Panc1 (cell line): ENCODE measurements around the gene UBE2Q2. TPM values are rescaled to one million over a fixed set of nuclear protein-coding genes. Genes with fewer than 3 reads are reported as not detected.

ENCODE experiments used
- ATAC-seq: fragments of 200-7000 bp; cut with Tn5 transposase; 2 replicates; pipeline ENCODE4 v1.9.1; 2020; ENCODE audit warnings: mild to moderate bottlenecking, moderate library complexity
- BruUV-seq: library from RNA; stranded (reverse); fragments of 400-500 nt; replicated peaks from 2 replicates; lab custom pipeline; 2021; lab: Mats Ljungman, UMichigan
- CTCF ChIA-PET: fragments of 300-600 bp; sonication (Branson Sonifier 250); formaldehyde crosslinking; loops from one replicate; lab custom pipeline; 2022; ENCODE audit warnings: antibody characterized with exemption; lab: Charles Lee
- POLR2A ChIA-PET: fragments of 300-600 bp; sonication (Branson Sonifier 250); formaldehyde crosslinking; loops from one replicate; lab custom pipeline; 2022; ENCODE audit warnings: antibody characterized with exemption; lab: Charles Lee
- DNase-seq: peaks from one replicate; pipeline ENCODE4 v3.0.0-alpha.2; 2010; ENCODE audit warnings: low read depth, low spot score
- H3K27ac ChIP-seq: 2 replicates; pipeline ENCODE4 v1.5.1; 2011; ENCODE audit warnings: mild to moderate bottlenecking, low read length, inconsistent platforms
- H3K27me3 ChIP-seq: fragments of 200-500 bp; sonication (Bioruptor generic); 2 replicates; pipeline ENCODE4 v1.6.0; 2014; ENCODE audit warnings: low read length, inconsistent platforms; ENCODE audit not compliant: control insufficient read depth, insufficient read depth
- H3K36me3 ChIP-seq: fragments of 200-500 bp; sonication (Bioruptor generic); 2 replicates; pipeline ENCODE4 v1.5.1; 2014; ENCODE audit warnings: inconsistent platforms, mild to moderate bottlenecking, low read length, moderate library complexity; ENCODE audit not compliant: control insufficient read depth, insufficient read depth
- H3K4me1 ChIP-seq: 2 replicates; pipeline ENCODE4 v1.5.1; 2011; ENCODE audit warnings: inconsistent platforms, mild to moderate bottlenecking, low read length, moderate library complexity; ENCODE audit not compliant: control insufficient read depth, insufficient read depth
- H3K4me3 ChIP-seq, 2 experiments: 2 replicates each; pipeline ENCODE4 v1.5.1; 2011 to 2012; ENCODE audit warnings: low read depth in 2 of 2, low read length in 2 of 2, mild to moderate bottlenecking in 2 of 2, inconsistent platforms in 1 of 2, moderate library complexity in 1 of 2
- H3K9me3 ChIP-seq: fragments of 200-500 bp; sonication (Bioruptor generic); 2 replicates; pipeline ENCODE4 v1.5.1; 2014; ENCODE audit warnings: low read depth, mild to moderate bottlenecking, inconsistent platforms, low read length, moderate library complexity; ENCODE audit not compliant: control insufficient read depth, insufficient read depth
- POLR2AphosphoS5 ChIP-seq: IDR thresholded peaks from 2 replicates; pipeline ENCODE4 v1.6.1; 2012; ENCODE audit warnings: mild to moderate bottlenecking, low read depth, low read length, moderate library complexity
- SIN3A ChIP-seq: IDR thresholded peaks from 2 replicates; pipeline ENCODE4 v1.6.1; 2012; ENCODE audit warnings: low read depth, mild to moderate bottlenecking, low read length, moderate library complexity, borderline replicate concordance; ENCODE audit not compliant: insufficient read depth
- TCF7L2 ChIP-seq: IDR thresholded peaks from 2 replicates; pipeline ENCODE4 v1.6.1; 2011; ENCODE audit warnings: mild to moderate bottlenecking, low read depth, low read length, inconsistent platforms
- in situ Hi-C: cut with HindIII; loops from 2 replicates; pipeline ENCODE4 v1.10.0; 2016; ENCODE audit warnings: low sequenced_read_pairs, low pct_unique_long_range_greater_than_20kb
- intact Hi-C: fragments of 100-400 bp; cut with micrococcal nuclease; formaldehyde crosslinking; loops from one replicate; pipeline ENCODE4 v1.10.0; 2022; ENCODE audit not compliant: unreplicated experiment
- total RNA-seq: library from RNA; stranded (reverse); gene quantifications from one replicate; pipeline ENCODE4 v1.2.1, GENCODE V29; 2021; ENCODE audit not compliant: unreplicated experiment
- TF ChIP-seq, protein P1 (sequence below): fragments of 450-650 bp; IDR thresholded peaks from 2 replicates; pipeline ENCODE4 v1.5.1; 2017; ENCODE audit warnings: mild to moderate bottlenecking
- TF ChIP-seq, protein P2 (sequence below), 2 experiments: IDR thresholded peaks; 2 replicates each; pipeline ENCODE4 v1.6.1; 2011 to 2012; ENCODE audit warnings: low read depth in 2 of 2, control low read depth in 1 of 2, low read length in 1 of 2, mild to moderate bottlenecking in 1 of 2, moderate library complexity in 1 of 2; ENCODE audit not compliant: insufficient read depth in 1 of 2

The UBE2Q2 gene
- total RNA-seq, 1 experiment from 2014 or later = 39.2 TPM

DNA sequence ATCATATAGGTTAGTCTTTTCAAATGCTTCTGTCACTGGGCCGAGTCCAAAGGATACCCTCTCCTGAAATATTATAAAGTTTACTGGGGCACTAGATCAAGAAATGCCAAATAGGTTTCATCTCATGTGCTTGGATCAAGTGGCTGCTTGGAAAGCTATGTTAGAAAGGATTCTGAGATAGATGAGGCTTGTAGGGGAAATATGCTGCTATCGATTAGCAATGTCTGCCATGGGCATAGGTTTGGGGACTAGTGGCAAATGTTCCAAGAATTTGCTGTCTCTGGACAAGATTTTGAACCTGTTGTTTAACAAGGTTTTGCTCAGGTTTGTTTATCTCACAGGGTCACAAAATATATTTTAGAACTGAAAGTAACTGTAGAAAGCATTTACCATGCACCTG, 23.0 kb upstream of the UBE2Q2 start:
- Histone ChIP-seq H3K27me3 (no peaks in the 10 kb centered on the region), H3K9me3 (no peaks in the 10 kb centered on the region), H3K27ac (no peak overlapping the region), H3K4me3 (no peak overlapping the region), H3K36me3 (no peaks in the 10 kb centered on the region), H3K4me1 (no peaks in the 10 kb centered on the region)
- DNase-seq (no peak), ATAC-seq (no peak)
- BruUV-seq = no TSS peak
- POLR2A ChIA-PET = no interaction called here
- intact Hi-C loops (no loop called here), in situ Hi-C loops (no loop called here)
- no peak for TF ChIP-seq SIN3A
- TF ChIP-seq, protein P1, sequence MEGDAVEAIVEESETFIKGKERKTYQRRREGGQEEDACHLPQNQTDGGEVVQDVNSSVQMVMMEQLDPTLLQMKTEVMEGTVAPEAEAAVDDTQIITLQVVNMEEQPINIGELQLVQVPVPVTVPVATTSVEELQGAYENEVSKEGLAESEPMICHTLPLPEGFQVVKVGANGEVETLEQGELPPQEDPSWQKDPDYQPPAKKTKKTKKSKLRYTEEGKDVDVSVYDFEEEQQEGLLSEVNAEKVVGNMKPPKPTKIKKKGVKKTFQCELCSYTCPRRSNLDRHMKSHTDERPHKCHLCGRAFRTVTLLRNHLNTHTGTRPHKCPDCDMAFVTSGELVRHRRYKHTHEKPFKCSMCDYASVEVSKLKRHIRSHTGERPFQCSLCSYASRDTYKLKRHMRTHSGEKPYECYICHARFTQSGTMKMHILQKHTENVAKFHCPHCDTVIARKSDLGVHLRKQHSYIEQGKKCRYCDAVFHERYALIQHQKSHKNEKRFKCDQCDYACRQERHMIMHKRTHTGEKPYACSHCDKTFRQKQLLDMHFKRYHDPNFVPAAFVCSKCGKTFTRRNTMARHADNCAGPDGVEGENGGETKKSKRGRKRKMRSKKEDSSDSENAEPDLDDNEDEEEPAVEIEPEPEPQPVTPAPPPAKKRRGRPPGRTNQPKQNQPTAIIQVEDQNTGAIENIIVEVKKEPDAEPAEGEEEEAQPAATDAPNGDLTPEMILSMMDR = no peak
- no peak for TF ChIP-seq POLR2AphosphoS5
- TF ChIP-seq, protein P2, sequence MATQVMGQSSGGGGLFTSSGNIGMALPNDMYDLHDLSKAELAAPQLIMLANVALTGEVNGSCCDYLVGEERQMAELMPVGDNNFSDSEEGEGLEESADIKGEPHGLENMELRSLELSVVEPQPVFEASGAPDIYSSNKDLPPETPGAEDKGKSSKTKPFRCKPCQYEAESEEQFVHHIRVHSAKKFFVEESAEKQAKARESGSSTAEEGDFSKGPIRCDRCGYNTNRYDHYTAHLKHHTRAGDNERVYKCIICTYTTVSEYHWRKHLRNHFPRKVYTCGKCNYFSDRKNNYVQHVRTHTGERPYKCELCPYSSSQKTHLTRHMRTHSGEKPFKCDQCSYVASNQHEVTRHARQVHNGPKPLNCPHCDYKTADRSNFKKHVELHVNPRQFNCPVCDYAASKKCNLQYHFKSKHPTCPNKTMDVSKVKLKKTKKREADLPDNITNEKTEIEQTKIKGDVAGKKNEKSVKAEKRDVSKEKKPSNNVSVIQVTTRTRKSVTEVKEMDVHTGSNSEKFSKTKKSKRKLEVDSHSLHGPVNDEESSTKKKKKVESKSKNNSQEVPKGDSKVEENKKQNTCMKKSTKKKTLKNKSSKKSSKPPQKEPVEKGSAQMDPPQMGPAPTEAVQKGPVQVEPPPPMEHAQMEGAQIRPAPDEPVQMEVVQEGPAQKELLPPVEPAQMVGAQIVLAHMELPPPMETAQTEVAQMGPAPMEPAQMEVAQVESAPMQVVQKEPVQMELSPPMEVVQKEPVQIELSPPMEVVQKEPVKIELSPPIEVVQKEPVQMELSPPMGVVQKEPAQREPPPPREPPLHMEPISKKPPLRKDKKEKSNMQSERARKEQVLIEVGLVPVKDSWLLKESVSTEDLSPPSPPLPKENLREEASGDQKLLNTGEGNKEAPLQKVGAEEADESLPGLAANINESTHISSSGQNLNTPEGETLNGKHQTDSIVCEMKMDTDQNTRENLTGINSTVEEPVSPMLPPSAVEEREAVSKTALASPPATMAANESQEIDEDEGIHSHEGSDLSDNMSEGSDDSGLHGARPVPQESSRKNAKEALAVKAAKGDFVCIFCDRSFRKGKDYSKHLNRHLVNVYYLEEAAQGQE (IDR thresholded peaks at IDR 0.05; ENCODE audit: insufficient read depth in 1 of 2, low read depth in 2 of 2, low read length in 1 of 2) = no peak
- no peak for TF ChIP-seq TCF7L2
- CTCF ChIA-PET = no interaction called here

DNA sequence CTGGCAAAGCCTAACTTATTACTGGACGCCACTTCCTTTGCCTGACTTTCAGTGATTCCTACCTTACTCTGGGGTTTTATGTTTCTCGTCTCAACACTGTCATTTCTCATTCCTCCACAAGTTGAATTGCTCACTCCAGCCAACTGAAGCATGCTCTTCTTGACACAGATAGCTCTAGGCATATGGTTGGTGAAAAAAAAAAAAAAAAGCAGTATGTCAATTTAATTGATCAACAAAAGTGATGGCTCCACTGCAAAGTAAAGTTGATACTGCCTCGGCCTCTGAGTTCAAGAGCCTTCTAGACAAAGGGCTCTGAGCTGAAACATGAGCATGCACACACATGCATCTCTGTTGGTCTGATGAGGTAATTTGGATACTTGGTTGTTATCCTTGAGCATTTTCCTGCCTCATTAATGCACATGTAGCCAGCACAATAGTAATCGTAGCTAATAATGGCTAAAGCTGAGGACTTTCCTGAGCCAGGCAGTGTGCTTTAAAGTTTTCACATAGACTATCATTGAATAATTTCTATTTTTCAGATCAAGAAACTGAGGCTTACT, 21.4 kb upstream of the UBE2Q2 start:
- ChIA-PET POLR2A (interaction anchor here (0.6 kb wide), 1 partner anchor 86 kb away, joined by 3 read pairs; no protein-coding TSS in a partner anchor), CTCF (no interaction called here)
- Histone ChIP-seq H3K4me1 (no peaks in the 10 kb centered on the region), H3K36me3 (no peaks in the 10 kb centered on the region), H3K9me3 (no peaks in the 10 kb centered on the region), H3K27me3 (no peaks in the 10 kb centered on the region), H3K27ac (no peak overlapping the region), H3K4me3 (no peak overlapping the region)
- no TSS peak for BruUV-seq
- in situ Hi-C loops = no loop called here
- no peak for TF ChIP-seq TCF7L2
- TF ChIP-seq SIN3A = no peak
- no peak for DNase-seq
- no peak for ATAC-seq
- intact Hi-C loops = no loop called here

DNA sequence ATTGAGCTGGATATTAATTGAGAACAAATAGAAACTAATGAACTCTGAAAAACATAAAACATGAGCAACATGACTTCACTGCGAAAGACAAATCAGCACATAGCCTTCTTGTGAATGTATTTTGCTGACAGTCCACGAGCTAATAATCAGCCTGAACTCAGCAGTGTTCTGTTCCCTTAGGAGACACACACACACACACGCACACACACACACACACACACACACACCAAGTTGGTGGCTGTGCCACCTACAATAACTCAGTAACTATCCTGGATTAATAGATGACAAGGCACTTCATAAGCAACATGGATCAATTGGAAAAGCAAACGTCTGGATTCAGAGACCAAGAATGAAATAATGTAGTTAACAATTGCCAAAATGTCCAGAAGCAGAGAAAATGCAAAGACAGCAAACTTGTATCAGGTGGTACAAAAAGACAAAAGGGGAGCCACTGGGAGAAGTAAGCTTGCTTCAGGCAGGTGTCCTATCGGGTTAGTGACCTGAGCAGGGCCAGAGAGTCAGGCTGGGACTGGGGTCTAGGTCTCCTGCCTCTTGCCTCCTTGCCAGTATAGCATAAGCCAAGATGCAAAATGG, 20.5 kb upstream of the UBE2Q2 start:
- no peaks in the 10 kb centered on the region for H3K27me3 ChIP-seq
- no peaks in the 10 kb centered on the region for H3K9me3 ChIP-seq
- H3K27ac ChIP-seq = no peak overlapping the region
- ATAC-seq (no peak), DNase-seq (no peak)
- BruUV-seq = no TSS peak
- ChIA-PET POLR2A (no interaction called here), CTCF (interaction anchor here (1.5 kb wide), 1 partner anchor 13 kb away, joined by 4 read pairs; no protein-coding TSS in a partner anchor)
- TF ChIP-seq, protein P2 (IDR thresholded peaks at IDR 0.05; ENCODE audit: insufficient read depth in 1 of 2, low read depth in 2 of 2, low read length in 1 of 2) = no peak
- TF ChIP-seq SIN3A (no peak), POLR2AphosphoS5 (no peak), TCF7L2 (no peak)
- TF ChIP-seq, protein P1 = no peak
- no peak overlapping the region for H3K4me3 ChIP-seq
- H3K36me3 ChIP-seq = no peaks in the 10 kb centered on the region
- intact Hi-C loops (no loop called here), in situ Hi-C loops (no loop called here)
- no peaks in the 10 kb centered on the region for H3K4me1 ChIP-seq
